ENCODE results near the gene CGNL1.

The CGNL1 gene

GRCh38 chr15:57517030-57517671 lies 140.8 kb downstream of the CGNL1 start:
- TF ChIP-seq CTCF (IDR thresholded peaks at IDR 0.05; ENCODE audit: extremely low read depth, insufficient read depth, missing control alignments): no peak
- in situ Hi-C loops (cut with MboI; ENCODE audit: low pct_unique_long_range_greater_than_20kb, low sequenced_read_pairs, unreplicated experiment): no loop called here
- no peak for DNase-seq (ENCODE audit: low spot score)

GRCh38 chr15:57518779-57519405 lies 142.6 kb downstream of the CGNL1 start:
- DNase-seq (ENCODE audit: low spot score): no peak
- in situ Hi-C loops (cut with MboI; ENCODE audit: low pct_unique_long_range_greater_than_20kb, low sequenced_read_pairs, unreplicated experiment): no loop called here
- no peak for TF ChIP-seq CTCF (IDR thresholded peaks at IDR 0.05; ENCODE audit: extremely low read depth, insufficient read depth, missing control alignments)

- in situ Hi-C loops (cut with MboI; ENCODE audit: low pct_unique_long_range_greater_than_20kb, low sequenced_read_pairs, unreplicated experiment): no loop called here
- DNase-seq (ENCODE audit: low spot score): no peak
Observed at GRCh38 chr15:57519806-57520205, 143.5 kb downstream of the CGNL1 start.

GRCh38 chr15:57521503-57521902 lies 145.2 kb downstream of the CGNL1 start:
- in situ Hi-C loops (cut with MboI; ENCODE audit: low pct_unique_long_range_greater_than_20kb, low sequenced_read_pairs, unreplicated experiment): no loop called here
- no peak for TF ChIP-seq CTCF (IDR thresholded peaks at IDR 0.05; ENCODE audit: extremely low read depth, insufficient read depth, missing control alignments)
- DNase-seq (ENCODE audit: low spot score): no peak

More at GRCh38 chr15:57519806-57520205, 143.5 kb downstream of the CGNL1 start:
- TF ChIP-seq CTCF (IDR thresholded peaks at IDR 0.05; ENCODE audit: extremely low read depth, insufficient read depth, missing control alignments): no peak

- no peak for TF ChIP-seq CTCF (IDR thresholded peaks at IDR 0.05; ENCODE audit: extremely low read depth, insufficient read depth, missing control alignments)
- no peak for DNase-seq (ENCODE audit: low spot score)
- in situ Hi-C loops (cut with MboI; ENCODE audit: low pct_unique_long_range_greater_than_20kb, low sequenced_read_pairs, unreplicated experiment): no loop called here
Observed at GRCh38 chr15:57522148-57522547, 145.8 kb downstream of the CGNL1 start.

GRCh38 chr15:57525581-57525980 lies 149.3 kb downstream of the CGNL1 start:
- no peak for DNase-seq (ENCODE audit: low spot score)
- in situ Hi-C loops (cut with MboI; ENCODE audit: low pct_unique_long_range_greater_than_20kb, low sequenced_read_pairs, unreplicated experiment): loop anchor here (25.0 kb wide), 2 partner anchors 388 to 1038 kb away; no protein-coding TSS in a partner anchor
- TF ChIP-seq CTCF (IDR thresholded peaks at IDR 0.05; ENCODE audit: extremely low read depth, insufficient read depth, missing control alignments): no peak
